MCF 10A (cell line): ENCODE results near the gene IPO4. TPM values are rescaled to one million over a fixed set of nuclear protein-coding genes. Genes with fewer than 3 reads are reported as not detected.
A peak's percentile ranks its signal among the peaks of the same experiment; 100 is the strongest.

Experiments
- BruUV-seq: library from RNA; stranded (reverse); fragments of 400-500 nt; replicated peaks from 2 replicates; lab custom pipeline; 2021; lab: Mats Ljungman, UMichigan
- CTCF ChIA-PET: fragments of 300-600 bp; sonication (Branson Sonifier 250); formaldehyde crosslinking; extraction: SDS; loops from one replicate; lab custom pipeline; 2021; ENCODE audit warnings: antibody characterized with exemption, inconsistent platforms; lab: Yijun Ruan, JAX
- POLR2A ChIA-PET: fragments of 300-600, 350-650 bp; sonication (Branson Sonifier 250); formaldehyde crosslinking; extraction: SDS; loops from one replicate; lab custom pipeline; 2020; ENCODE audit warnings: antibody characterized with exemption, inconsistent platforms; lab: Yijun Ruan, JAX
- DNase-seq: peaks from one replicate; pipeline ENCODE4 v3.0.0-alpha.2; 2018; ENCODE audit not compliant: unreplicated experiment
- H3K27ac Mint-ChIP-seq: one replicate; pipeline ENCODE4 v1.8.0; 2022; ENCODE audit warnings: mild to moderate bottlenecking, low read depth, mixed read lengths; ENCODE audit not compliant: unreplicated experiment
- H3K27me3 Mint-ChIP-seq: one replicate; pipeline ENCODE4 v1.8.0; 2022; ENCODE audit warnings: mixed read lengths; ENCODE audit not compliant: insufficient read depth, unreplicated experiment
- H3K36me3 Mint-ChIP-seq: one replicate; pipeline ENCODE4 v1.8.0; 2022; ENCODE audit warnings: mild to moderate bottlenecking, moderate library complexity, mixed read lengths; ENCODE audit not compliant: insufficient read depth, unreplicated experiment
- H3K4me1 Mint-ChIP-seq: one replicate; pipeline ENCODE4 v1.8.0; 2022; ENCODE audit warnings: mixed read lengths; ENCODE audit not compliant: insufficient read depth, unreplicated experiment
- H3K4me3 Mint-ChIP-seq: one replicate; pipeline ENCODE4 v1.8.0; 2022; ENCODE audit warnings: mild to moderate bottlenecking, moderate library complexity, mixed read lengths; ENCODE audit not compliant: unreplicated experiment
- H3K9me3 Mint-ChIP-seq: one replicate; pipeline ENCODE4 v1.8.0; 2022; ENCODE audit warnings: mixed read lengths; ENCODE audit not compliant: unreplicated experiment
- CTCF ChIP-seq: fragments of 200-600 bp; IDR thresholded peaks from one replicate; pipeline ENCODE4 v1.8.0; 2022; ENCODE audit warnings: antibody characterized with exemption, mild to moderate bottlenecking; ENCODE audit not compliant: unreplicated experiment
- intact Hi-C: fragments of 100-400 bp; cut with micrococcal nuclease; formaldehyde crosslinking; loops from 2 replicates; pipeline ENCODE4 v1.14.1; 2022
- total RNA-seq: library from RNA; stranded (reverse); gene quantifications from 2 replicates; pipeline ENCODE4 v1.2.3, GENCODE V29; 2022

IPO4 gene
- total RNA-seq, 1 experiment from 2014 or later: 100 TPM

GRCh38 chr14:24139272-24139934, 49.2 kb downstream of the IPO4 start:
- Mint-ChIP-seq H3K36me3 (peaks cover 30% of the 10 kb centered on the region), H3K27me3 (no peaks in the 10 kb centered on the region), H3K4me1 (peaks cover 30% of the 10 kb centered on the region), H3K27ac (peak overlapping the region; percentile 59), H3K9me3 (no peaks in the 10 kb centered on the region), H3K4me3 (peak overlapping the region; percentile 93)
- POLR2A ChIA-PET: interaction anchor here (0.7 to 12.5 kb wide), 5 partner anchors 7 to 158 kb away, joined by 3 to 252 read pairs (median 16); partner anchors contain the start of genes DCAF11, IPO4, IRF9 and NRL
- intact Hi-C loops: no loop called here
- CTCF ChIA-PET: interaction anchor here (0.6 to 2.4 kb wide), 3 partner anchors 21 to 162 kb away, joined by 3 to 12 read pairs (median 3); partner anchors contain the start of genes DCAF11 and IRF9
- BruUV-seq: no TSS peak
- no peak for TF ChIP-seq CTCF
- no peak for DNase-seq

DNA sequence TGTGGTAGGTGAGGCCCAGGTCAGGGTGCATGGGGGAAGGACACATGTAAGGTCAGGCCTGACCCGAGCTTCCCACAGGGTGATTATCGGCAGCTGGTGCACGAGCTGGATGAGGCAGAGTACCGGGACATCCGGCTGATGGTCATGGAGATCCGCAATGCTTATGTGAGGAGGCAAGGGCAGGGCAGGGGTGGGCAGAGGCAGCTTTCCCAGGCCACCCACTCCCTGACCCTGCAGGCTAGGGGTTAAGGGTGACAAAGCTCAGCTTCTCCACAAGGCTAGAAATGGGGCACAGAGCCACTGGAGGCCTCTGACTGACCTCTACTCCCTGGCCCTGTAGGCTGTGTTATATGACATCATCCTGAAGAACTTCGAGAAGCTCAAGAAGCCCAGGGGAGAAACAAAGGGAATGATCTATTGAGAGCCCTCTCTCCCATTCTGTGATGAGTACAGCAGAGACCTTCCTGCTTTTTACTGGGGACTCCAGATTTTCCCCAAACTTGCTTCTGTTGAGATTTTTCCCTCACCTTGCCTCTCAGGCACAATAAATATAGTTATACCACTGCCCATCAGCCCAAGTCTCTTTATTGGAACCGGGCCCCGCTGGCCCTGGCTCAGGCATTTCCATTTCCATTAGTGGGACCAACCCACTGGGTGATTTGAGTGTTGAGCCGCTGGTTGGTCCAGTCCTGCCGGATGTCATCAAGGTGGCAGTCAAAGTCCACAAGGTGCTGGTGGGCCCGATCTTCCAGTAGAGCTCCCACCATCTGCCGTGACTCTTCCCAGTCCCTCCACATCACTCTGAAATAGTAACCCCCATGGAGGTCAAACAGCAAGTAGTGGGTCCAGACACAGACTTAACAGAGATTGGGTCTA, 50.0 kb downstream of the IPO4 start:
- CTCF ChIA-PET: interaction anchor here (0.5 to 2.4 kb wide), 5 partner anchors 22 to 161 kb away, joined by 3 to 12 read pairs (median 3); partner anchors contain the start of genes DCAF11 and IRF9
- DNase-seq: no peak
- Mint-ChIP-seq H3K36me3 (peaks cover 26% of the 10 kb centered on the region), H3K9me3 (no peaks in the 10 kb centered on the region), H3K27ac (peak overlapping the region; percentile 59), H3K4me3 (peak overlapping the region; percentile 93), H3K27me3 (no peaks in the 10 kb centered on the region), H3K4me1 (peaks cover 30% of the 10 kb centered on the region)
- TSS peak; percentile 73 for BruUV-seq
- TF ChIP-seq CTCF: no peak
- POLR2A ChIA-PET: interaction anchor here (0.7 to 12.5 kb wide), 3 partner anchors 8 to 158 kb away, joined by 3 to 252 read pairs (median 68); partner anchors contain the start of genes DCAF11, NRL, PSME2 and RNF31
- intact Hi-C loops: no loop called here

GRCh38 chr14:24137529-24138395, 50.9 kb downstream of the IPO4 start:
- DNase-seq: no peak
- Mint-ChIP-seq H3K4me1 (peaks cover 35% of the 10 kb centered on the region), H3K27ac (peak overlapping the region; percentile 86), H3K36me3 (peaks cover 26% of the 10 kb centered on the region), H3K27me3 (no peaks in the 10 kb centered on the region), H3K4me3 (peak overlapping the region; percentile 75), H3K9me3 (no peaks in the 10 kb centered on the region)
- POLR2A ChIA-PET: interaction anchor here (0.9 to 12.5 kb wide), 7 partner anchors 9 to 136 kb away, joined by 3 to 252 read pairs (median 6); partner anchors contain the start of genes CHMP4A, DCAF11, IPO4 and NRL
- CTCF ChIA-PET: interaction anchor here (0.6 to 2.4 kb wide), 6 partner anchors 9 to 170 kb away, joined by 3 to 12 read pairs (median 5); partner anchors contain the start of genes CIDEB, DCAF11, IRF9 and RNF31
- TF ChIP-seq CTCF: no peak
- intact Hi-C loops: no loop called here
- BruUV-seq: no TSS peak
